Caco-2 (cell line): ENCODE measurements around the gene PLK5. TPM values are rescaled to one million over a fixed set of nuclear protein-coding genes. Genes with fewer than 3 reads are reported as not detected.

Source experiments
- BruUV-seq: library from RNA; stranded (reverse); fragments of 400-500 nt; replicated peaks from 2 replicates; lab custom pipeline; 2021; lab: Mats Ljungman, UMichigan
- CTCF ChIA-PET: fragments of 300-600 bp; sonication (Branson Sonifier 250); formaldehyde crosslinking; loops from one replicate; lab custom pipeline; 2022; ENCODE audit warnings: antibody characterized with exemption; lab: Charles Lee
- POLR2A ChIA-PET: fragments of 300-600 bp; sonication (Branson Sonifier 250); formaldehyde crosslinking; loops from one replicate; lab custom pipeline; 2022; ENCODE audit warnings: antibody characterized with exemption; lab: Charles Lee
- DNase-seq, 2 experiments: peaks; one replicate each; pipeline versions ENCODE4 v3.0.0 to v3.0.0-alpha.2; 2020 to 2022
- H3K27me3 ChIP-seq: replicated peaks from 2 replicates; pipeline ENCODE4 v1.6.0; 2011; ENCODE audit warnings: low read length; ENCODE audit not compliant: control insufficient read depth, insufficient read depth
- H3K36me3 ChIP-seq: 2 replicates; pipeline ENCODE4 v1.5.1; 2011; ENCODE audit warnings: low read length; ENCODE audit not compliant: control insufficient read depth, insufficient read depth
- H3K4me1 ChIP-seq: fragments of 250-450 bp; sonication (Bioruptor Pico); 2 replicates; pipeline ENCODE4 v1.5.1; 2020; ENCODE audit warnings: mild to moderate bottlenecking
- H3K4me3 ChIP-seq: 2 replicates; pipeline ENCODE4 v1.5.1; 2011; ENCODE audit warnings: low read depth, mild to moderate bottlenecking, control low read depth, low read length
- H3K9me3 ChIP-seq: fragments of 250-450 bp; sonication (Bioruptor Pico); 2 replicates; pipeline ENCODE4 v1.5.1; 2020; ENCODE audit warnings: mild to moderate bottlenecking, moderate library complexity
- H3K27ac Mint-ChIP-seq: one replicate; pipeline ENCODE4 v1.8.0; 2022; ENCODE audit warnings: mixed read lengths; ENCODE audit not compliant: unreplicated experiment
- H3K27me3 Mint-ChIP-seq: one replicate; pipeline ENCODE4 v1.8.0; 2022; ENCODE audit warnings: mixed read lengths; ENCODE audit not compliant: insufficient read depth, unreplicated experiment
- H3K36me3 Mint-ChIP-seq: one replicate; pipeline ENCODE4 v1.8.0; 2022; ENCODE audit warnings: mild to moderate bottlenecking, mixed read lengths; ENCODE audit not compliant: insufficient read depth, unreplicated experiment
- H3K4me1 Mint-ChIP-seq: one replicate; pipeline ENCODE4 v1.8.0; 2022; ENCODE audit warnings: low read depth, mixed read lengths; ENCODE audit not compliant: unreplicated experiment
- H3K4me3 Mint-ChIP-seq: one replicate; pipeline ENCODE4 v1.8.0; 2022; ENCODE audit warnings: mild to moderate bottlenecking, moderate library complexity, mixed read lengths; ENCODE audit not compliant: unreplicated experiment
- H3K9me3 Mint-ChIP-seq: one replicate; pipeline ENCODE4 v1.8.0; 2022; ENCODE audit warnings: mixed read lengths; ENCODE audit not compliant: unreplicated experiment
- intact Hi-C: fragments of 100-400 bp; cut with micrococcal nuclease; formaldehyde crosslinking; loops from one replicate; pipeline ENCODE4 v1.10.0; 2022; ENCODE audit not compliant: unreplicated experiment
- total RNA-seq: library from RNA; stranded (reverse); gene quantifications from 2 replicates; pipeline ENCODE4 v1.2.3, GENCODE V29; 2022
- TF ChIP-seq, protein P1 (sequence below), 2 experiments: fragments of 200-600 bp in 1 of 2; IDR thresholded peaks; 1 replicate in 1 of 2; 2 replicates in 1 of 2; pipeline versions ENCODE4 v1.5.1 to v1.8.0; 2011 to 2022; ENCODE audit warnings: antibody characterized with exemption in 1 of 2, control low read depth in 1 of 2, inconsistent platforms in 1 of 2, low read depth in 1 of 2, low read length in 1 of 2, mild to moderate bottlenecking in 1 of 2, moderate library complexity in 1 of 2; ENCODE audit not compliant: insufficient read depth in 1 of 2, severe bottlenecking in 1 of 2, unreplicated experiment in 1 of 2

The PLK5 gene
- total RNA-seq, 1 experiment from 2014 or later, result not detected

DNA sequence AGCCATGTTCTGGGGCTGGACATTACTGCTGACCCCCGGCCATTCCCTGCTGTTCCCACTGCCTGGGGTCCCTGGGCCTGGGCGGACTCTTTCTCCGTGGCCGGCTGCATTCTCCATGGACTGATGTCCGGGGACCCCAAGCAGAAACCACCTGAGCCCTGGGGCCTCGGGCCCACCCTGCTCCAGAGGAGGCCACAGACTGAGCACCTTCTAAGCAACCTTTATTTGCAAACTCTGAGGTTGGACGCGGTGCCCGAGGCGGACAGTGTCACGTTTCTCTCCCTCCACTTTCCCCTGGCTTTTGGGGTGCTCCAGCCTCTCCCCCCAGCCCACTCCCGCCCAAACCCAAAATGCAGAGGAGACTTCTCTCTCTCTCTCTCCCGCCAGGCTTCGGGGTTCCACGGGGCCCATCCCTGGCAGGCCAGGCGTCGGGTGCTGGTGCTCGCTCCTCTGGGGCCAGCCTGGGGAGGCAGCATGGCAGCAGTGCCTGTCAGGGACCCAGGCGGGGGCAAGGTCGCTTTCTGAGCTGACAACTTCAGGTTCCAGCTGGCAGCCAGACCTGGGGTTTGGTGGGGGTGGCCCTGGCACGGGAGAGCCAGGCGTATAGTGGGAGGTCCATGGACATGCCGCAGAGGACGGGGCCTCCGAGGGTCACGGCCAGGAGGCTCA, 42.5 kb upstream of the PLK5 start:
- H3K4me1 Mint-ChIP-seq, result no peaks in the 10 kb centered on the region
- no peaks in the 10 kb centered on the region for H3K27me3 Mint-ChIP-seq
- intact Hi-C loops, result no loop called here
- TF ChIP-seq, protein P1, sequence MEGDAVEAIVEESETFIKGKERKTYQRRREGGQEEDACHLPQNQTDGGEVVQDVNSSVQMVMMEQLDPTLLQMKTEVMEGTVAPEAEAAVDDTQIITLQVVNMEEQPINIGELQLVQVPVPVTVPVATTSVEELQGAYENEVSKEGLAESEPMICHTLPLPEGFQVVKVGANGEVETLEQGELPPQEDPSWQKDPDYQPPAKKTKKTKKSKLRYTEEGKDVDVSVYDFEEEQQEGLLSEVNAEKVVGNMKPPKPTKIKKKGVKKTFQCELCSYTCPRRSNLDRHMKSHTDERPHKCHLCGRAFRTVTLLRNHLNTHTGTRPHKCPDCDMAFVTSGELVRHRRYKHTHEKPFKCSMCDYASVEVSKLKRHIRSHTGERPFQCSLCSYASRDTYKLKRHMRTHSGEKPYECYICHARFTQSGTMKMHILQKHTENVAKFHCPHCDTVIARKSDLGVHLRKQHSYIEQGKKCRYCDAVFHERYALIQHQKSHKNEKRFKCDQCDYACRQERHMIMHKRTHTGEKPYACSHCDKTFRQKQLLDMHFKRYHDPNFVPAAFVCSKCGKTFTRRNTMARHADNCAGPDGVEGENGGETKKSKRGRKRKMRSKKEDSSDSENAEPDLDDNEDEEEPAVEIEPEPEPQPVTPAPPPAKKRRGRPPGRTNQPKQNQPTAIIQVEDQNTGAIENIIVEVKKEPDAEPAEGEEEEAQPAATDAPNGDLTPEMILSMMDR (IDR thresholded peaks at IDR 0.05; ENCODE audit: insufficient read depth in 1 of 2, low read depth in 1 of 2, low read length in 1 of 2, severe bottlenecking in 1 of 2, unreplicated experiment in 1 of 2), result no peak
- no peak overlapping the region for H3K4me3 Mint-ChIP-seq
- no peak overlapping the region for H3K27ac Mint-ChIP-seq
- H3K9me3 Mint-ChIP-seq, result no peaks in the 10 kb centered on the region
- no peaks in the 10 kb centered on the region for H3K9me3 ChIP-seq
- ChIA-PET CTCF (no interaction called here), POLR2A (interaction anchor here (0.6 kb wide), 1 partner anchor 1795 kb away, joined by 5 read pairs; no protein-coding TSS in a partner anchor)
- no peak for DNase-seq
- H3K36me3 Mint-ChIP-seq, result peaks cover 21% of the 10 kb centered on the region
- H3K27me3 ChIP-seq, result no peaks in the 10 kb centered on the region
- H3K36me3 ChIP-seq, result no peaks in the 10 kb centered on the region; the same call in 1 of the 2 replicates
- no peaks in the 10 kb centered on the region for H3K4me1 ChIP-seq
- H3K4me3 ChIP-seq, result no peak overlapping the region
- no TSS peak for BruUV-seq

DNA sequence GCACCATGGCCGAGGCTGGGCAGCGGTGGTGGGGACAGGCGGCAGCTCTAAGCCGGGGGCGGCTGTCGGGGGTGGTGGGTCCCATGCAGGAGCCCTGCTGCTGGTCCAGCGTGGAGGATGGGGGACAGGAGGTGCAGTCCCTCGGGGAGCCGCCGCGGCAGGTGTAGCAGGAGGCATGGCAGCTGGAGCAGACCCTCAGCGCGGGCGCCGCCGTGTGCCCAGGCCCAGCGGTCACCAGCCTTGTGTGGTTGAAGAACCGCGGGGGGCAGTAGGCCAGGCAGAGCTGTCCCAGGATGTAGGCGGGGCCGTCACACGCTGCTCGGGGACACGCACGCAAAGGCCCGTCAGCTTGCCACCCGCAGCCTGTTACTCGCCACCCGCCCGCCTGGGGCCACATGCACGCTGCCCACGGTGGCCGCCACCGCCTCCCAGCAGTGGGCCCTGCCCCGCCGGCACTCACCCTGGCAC, 42.0 kb upstream of the PLK5 start:
- Mint-ChIP-seq H3K27me3 (no peaks in the 10 kb centered on the region), H3K4me3 (no peak overlapping the region), H3K27ac (no peak overlapping the region), H3K4me1 (no peaks in the 10 kb centered on the region), H3K36me3 (peaks cover 21% of the 10 kb centered on the region), H3K9me3 (no peaks in the 10 kb centered on the region)
- POLR2A ChIA-PET, result no interaction called here
- TF ChIP-seq, protein P1 (IDR thresholded peaks at IDR 0.05; ENCODE audit: insufficient read depth in 1 of 2, low read depth in 1 of 2, low read length in 1 of 2, severe bottlenecking in 1 of 2, unreplicated experiment in 1 of 2), result no peak
- no peak overlapping the region for H3K4me3 ChIP-seq
- H3K36me3 ChIP-seq, result no peaks in the 10 kb centered on the region
- BruUV-seq, result no TSS peak
- no peaks in the 10 kb centered on the region for H3K27me3 ChIP-seq
- CTCF ChIA-PET, result no interaction called here
- intact Hi-C loops, result no loop called here
- H3K9me3 ChIP-seq, result no peaks in the 10 kb centered on the region
- DNase-seq, result no peak
- H3K4me1 ChIP-seq, result no peaks in the 10 kb centered on the region

DNA sequence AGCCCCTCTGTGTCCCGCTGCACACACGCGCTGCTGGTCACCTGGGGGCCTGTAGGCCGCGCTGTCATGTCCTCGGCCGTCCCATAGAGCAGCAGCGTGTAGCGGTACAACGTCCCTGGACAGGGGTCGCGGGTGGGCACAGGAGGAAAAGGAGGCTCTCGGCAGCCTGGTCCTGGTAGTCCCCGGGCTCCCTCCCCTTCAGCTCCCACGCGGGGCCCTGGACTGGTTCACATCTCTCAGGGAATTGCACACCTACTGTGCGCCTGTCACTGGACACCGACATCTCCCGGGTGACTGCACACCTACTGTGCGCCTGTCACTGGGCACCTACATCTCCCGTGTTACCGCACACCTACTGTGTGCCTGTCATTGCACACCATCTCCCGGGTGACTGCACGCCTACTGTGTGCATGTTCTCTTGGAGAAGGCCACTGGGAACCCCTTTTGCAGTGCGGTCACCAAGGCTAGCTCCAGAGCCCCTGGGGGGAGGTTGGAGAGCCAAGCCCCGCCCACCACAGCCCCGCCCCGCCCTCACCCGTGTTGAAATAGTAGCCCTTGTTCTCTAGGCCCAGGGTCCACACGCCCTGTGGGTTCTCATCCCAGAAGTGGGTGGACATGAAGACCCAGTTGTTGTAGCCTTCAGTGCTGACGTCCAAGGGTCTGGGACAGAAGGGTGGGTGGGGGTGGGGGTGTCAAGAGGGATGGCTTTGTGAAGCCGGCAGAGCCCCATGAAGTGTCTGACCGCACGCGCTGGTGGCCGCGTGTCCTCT, 41.3 kb upstream of the PLK5 start:
- Histone ChIP-seq H3K36me3 (no peaks in the 10 kb centered on the region), H3K27me3 (no peaks in the 10 kb centered on the region), H3K4me1 (no peaks in the 10 kb centered on the region), H3K4me3 (no peak overlapping the region), H3K9me3 (no peaks in the 10 kb centered on the region)
- no TSS peak for BruUV-seq
- intact Hi-C loops, result no loop called here
- Mint-ChIP-seq H3K27ac (no peak overlapping the region), H3K27me3 (no peaks in the 10 kb centered on the region), H3K4me1 (no peaks in the 10 kb centered on the region), H3K36me3 (peaks cover 21% of the 10 kb centered on the region), H3K4me3 (no peak overlapping the region), H3K9me3 (no peaks in the 10 kb centered on the region)
- ChIA-PET CTCF (no interaction called here), POLR2A (no interaction called here)
- TF ChIP-seq, protein P1 (IDR thresholded peaks at IDR 0.05; ENCODE audit: insufficient read depth in 1 of 2, low read depth in 1 of 2, low read length in 1 of 2, severe bottlenecking in 1 of 2, unreplicated experiment in 1 of 2), result no peak
- no peak for DNase-seq
